ENCODE measurements around the gene MAN1A1. TPM values are rescaled to one million over a fixed set of nuclear protein-coding genes. Genes with fewer than 3 reads are reported as not detected.

The MAN1A1 gene
- 21.4 and 25.2 TPM in 2 replicates for total RNA-seq

GRCh38 chr6:119349361-119350201, at the start of gene MAN1A1:
Gene MAN1A1 (minus strand): TSS chr6:119349761. CDS start chr6:119349065, 696 bp downstream.

